Kidney (tissue), 14 donors: ENCODE results near the gene IQCN. TPM values are rescaled to one million over a fixed set of nuclear protein-coding genes. Genes with fewer than 3 reads are reported as not detected.

Experiments used
- DNase-seq, 5 donors: peaks; one replicate each; pipeline ENCODE4 v3.0.0-alpha.2; 2013 to 2020
- FAIRE-seq: peaks from 2 replicates; lab custom pipeline; 2012; peaks lifted over from hg19 to GRCh38; lab: Jason Lieb, UNC
- H3K27ac ChIP-seq, 2 donors: one replicate each; pipeline ENCODE4 v1.7.0; 2013; ENCODE audit warnings: low read depth in 2 of 2, low read length in 2 of 2, inconsistent platforms in 1 of 2
- H3K27me3 ChIP-seq: one replicate; pipeline ENCODE4 v1.7.1; 2013; ENCODE audit warnings: low read length, inconsistent platforms; ENCODE audit not compliant: control insufficient read depth, insufficient read depth
- H3K36me3 ChIP-seq, 3 donors: one replicate each; pipeline versions ENCODE4 v1.7.0 to v1.7.1; 2013; ENCODE audit warnings: low read length in 3 of 3, control low read depth in 1 of 3, inconsistent platforms in 1 of 3; ENCODE audit not compliant: insufficient read depth in 3 of 3, control insufficient read depth in 2 of 3
- H3K4me1 ChIP-seq, 3 donors: one replicate each; pipeline versions ENCODE4 v1.7.0 to v1.7.1; 2013; ENCODE audit warnings: low read length in 3 of 3, inconsistent platforms in 1 of 3, low read depth in 1 of 3; ENCODE audit not compliant: control insufficient read depth in 2 of 3, insufficient read depth in 2 of 3
- H3K4me3 ChIP-seq, 3 donors: one replicate each; pipeline versions ENCODE4 v1.7.0 to v1.8.1; 2013; ENCODE audit warnings: low read length in 3 of 3, control low read depth in 1 of 3, inconsistent platforms in 1 of 3
- H3K9ac ChIP-seq, 3 donors: one replicate each; pipeline versions ENCODE4 v1.7.0 to v1.7.1; 2013; ENCODE audit warnings: low read length in 3 of 3, control low read depth in 1 of 3, inconsistent platforms in 1 of 3
- H3K9me3 ChIP-seq, 3 donors: one replicate each; pipeline versions ENCODE4 v1.7.0 to v1.7.1; 2013; ENCODE audit warnings: low read length in 3 of 3, control low read depth in 1 of 3, inconsistent platforms in 1 of 3; ENCODE audit not compliant: control insufficient read depth in 2 of 3, insufficient read depth in 1 of 3
- intact Hi-C: fragments of 100-400 bp; cut with DNase I; formaldehyde crosslinking; loops from one replicate; pipeline ENCODE4 v1.11.1; 2022
- polyA plus RNA-seq: library from polyadenylated mRNA; stranded (reverse); fragments of 350-450 nt; fragmentation: Illumina TruSeq; extraction: RNeasy Lipid Tissue Mini Kit (QIAGEN cat#74804); gene quantifications from one replicate; pipeline ENCODE4 v1.2.3, GENCODE V29; 2014; ENCODE audit warnings: low read depth, low replicate concordance; ENCODE audit not compliant: insufficient read depth
- total RNA-seq: library from RNA; stranded (reverse); fragmentation: NEBNext Ultra II Directional; extraction: Animal tissue kit (Norgen Biotek cat#: 25700); gene quantifications from one replicate; pipeline ENCODE4 v1.2.1, GENCODE V29; 2021
- TF ChIP-seq, protein P1 (sequence below): IDR thresholded peaks from 3 replicates; pipeline ENCODE4 v1.5.1; 2012; ENCODE audit warnings: mild to moderate bottlenecking, moderate library complexity, borderline replicate concordance; ENCODE audit not compliant: insufficient read depth; ENCODE audit errors: extremely low read depth
- donor health status: control.
- donor health status: control.
- donor health status: control.
- donor health status: control.
- donor health status: control.
- donor health status: DM: yes; HTN: yes; CAD: no.
- donor health status: Normal renal cell carcinoma (clear cell type).

IQCN gene
- total and polyA plus RNA-seq, 2 donors from 2014 or later: 0.82 to 6.3 TPM

DNA sequence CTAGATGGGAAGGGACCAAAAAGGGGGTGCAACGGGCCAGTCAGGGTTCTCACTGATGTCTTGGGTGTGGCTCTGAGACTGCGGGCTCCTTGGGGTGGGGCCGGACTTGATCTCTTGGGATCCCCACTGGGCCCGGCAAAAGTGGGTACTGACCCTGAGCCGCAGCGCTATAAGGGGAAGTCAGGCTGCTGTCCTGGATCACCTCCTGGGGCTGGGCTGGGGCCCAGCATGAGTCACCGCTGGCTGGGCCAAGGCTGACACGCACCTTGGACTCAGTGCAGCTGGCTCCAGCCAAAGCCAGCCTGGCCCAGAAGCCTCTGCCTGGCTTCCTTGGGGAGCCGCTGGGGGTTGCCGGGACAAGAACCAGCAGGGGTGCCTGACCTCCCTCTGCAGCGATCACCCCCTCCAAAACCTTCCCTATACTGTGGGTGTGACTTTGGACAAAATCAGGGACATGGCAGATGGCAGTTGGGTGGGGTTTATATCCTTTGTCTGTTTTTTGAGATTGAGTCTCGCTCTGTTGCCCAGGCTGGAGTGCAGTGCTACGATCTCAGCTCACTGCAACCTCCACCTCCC lies 617 bp upstream of the IQCN start:
- peaks cover 6 to 15% (median 7%) of the 10 kb centered on the region in 3 donors for H3K36me3 ChIP-seq
- intact Hi-C loops: loop anchor here (10.0 kb wide), 1 partner anchor 130 kb away; no protein-coding TSS in a partner anchor
- peak in 4 of 5 donors; percentile 57 to 95 (median 76) for DNase-seq
- no peak for FAIRE-seq
- H3K9ac ChIP-seq: peak overlapping the region in 2 of 3 donors; percentile 6 to 15
- no peaks in the 10 kb centered on the region for H3K27me3 ChIP-seq
- H3K4me1 ChIP-seq: peaks cover 0 to 32% (median 27%) of the 10 kb centered on the region in 3 donors
- peak overlapping the region in 1 of 3 donors; percentile 25 for H3K4me3 ChIP-seq
- TF ChIP-seq, protein P1, sequence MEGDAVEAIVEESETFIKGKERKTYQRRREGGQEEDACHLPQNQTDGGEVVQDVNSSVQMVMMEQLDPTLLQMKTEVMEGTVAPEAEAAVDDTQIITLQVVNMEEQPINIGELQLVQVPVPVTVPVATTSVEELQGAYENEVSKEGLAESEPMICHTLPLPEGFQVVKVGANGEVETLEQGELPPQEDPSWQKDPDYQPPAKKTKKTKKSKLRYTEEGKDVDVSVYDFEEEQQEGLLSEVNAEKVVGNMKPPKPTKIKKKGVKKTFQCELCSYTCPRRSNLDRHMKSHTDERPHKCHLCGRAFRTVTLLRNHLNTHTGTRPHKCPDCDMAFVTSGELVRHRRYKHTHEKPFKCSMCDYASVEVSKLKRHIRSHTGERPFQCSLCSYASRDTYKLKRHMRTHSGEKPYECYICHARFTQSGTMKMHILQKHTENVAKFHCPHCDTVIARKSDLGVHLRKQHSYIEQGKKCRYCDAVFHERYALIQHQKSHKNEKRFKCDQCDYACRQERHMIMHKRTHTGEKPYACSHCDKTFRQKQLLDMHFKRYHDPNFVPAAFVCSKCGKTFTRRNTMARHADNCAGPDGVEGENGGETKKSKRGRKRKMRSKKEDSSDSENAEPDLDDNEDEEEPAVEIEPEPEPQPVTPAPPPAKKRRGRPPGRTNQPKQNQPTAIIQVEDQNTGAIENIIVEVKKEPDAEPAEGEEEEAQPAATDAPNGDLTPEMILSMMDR: no peak
- H3K9me3 ChIP-seq: no peaks in the 10 kb centered on the region
- H3K27ac ChIP-seq: peak overlapping the region; percentile 83 to 87

DNA sequence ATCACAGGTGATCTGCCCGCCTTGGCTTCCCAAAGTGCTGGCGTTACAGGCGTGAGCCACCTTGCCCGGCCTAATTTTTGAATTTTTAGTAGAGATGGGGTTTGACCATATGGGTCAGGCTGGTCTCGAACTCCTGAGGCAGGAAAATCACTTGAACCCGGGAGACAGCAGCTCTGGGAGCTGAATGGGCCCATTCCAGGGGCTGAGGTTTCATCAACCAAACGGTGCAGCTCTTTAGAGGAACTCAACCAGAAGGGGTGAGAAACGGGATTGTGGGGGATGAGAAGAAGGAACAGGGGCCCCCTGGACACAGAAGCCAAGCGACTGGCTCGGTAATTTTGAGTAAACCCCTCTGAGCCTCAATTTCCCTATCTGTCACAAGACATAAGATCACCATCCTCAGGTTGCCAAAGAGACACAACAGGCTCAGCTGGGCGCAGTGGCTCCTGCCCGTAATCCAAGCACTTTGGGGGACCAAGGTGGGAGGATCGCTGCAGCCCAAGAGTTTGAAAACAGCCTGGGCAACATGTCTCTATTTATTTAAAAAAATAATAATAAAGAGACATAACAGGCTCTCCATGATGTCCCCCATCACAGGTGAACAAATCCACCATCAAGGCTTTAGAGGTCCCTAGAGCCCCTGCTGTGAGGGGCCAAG lies 562 bp downstream of the IQCN start:
- Histone ChIP-seq H3K4me1 (peaks cover 0 to 28% (median 23%) of the 10 kb centered on the region in 3 donors), H3K27ac (peak overlapping the region; percentile 83 to 87), H3K27me3 (no peaks in the 10 kb centered on the region), H3K36me3 (peaks cover 3 to 9% (median 7%) of the 10 kb centered on the region in 3 donors), H3K9me3 (no peaks in the 10 kb centered on the region), H3K9ac (no peak overlapping the region), H3K4me3 (no peak overlapping the region)
- TF ChIP-seq, protein P1: no peak
- FAIRE-seq: no peak
- intact Hi-C loops: loop anchor here (10.0 kb wide), 1 partner anchor 131 kb away; no protein-coding TSS in a partner anchor
- no peak for DNase-seq

DNA sequence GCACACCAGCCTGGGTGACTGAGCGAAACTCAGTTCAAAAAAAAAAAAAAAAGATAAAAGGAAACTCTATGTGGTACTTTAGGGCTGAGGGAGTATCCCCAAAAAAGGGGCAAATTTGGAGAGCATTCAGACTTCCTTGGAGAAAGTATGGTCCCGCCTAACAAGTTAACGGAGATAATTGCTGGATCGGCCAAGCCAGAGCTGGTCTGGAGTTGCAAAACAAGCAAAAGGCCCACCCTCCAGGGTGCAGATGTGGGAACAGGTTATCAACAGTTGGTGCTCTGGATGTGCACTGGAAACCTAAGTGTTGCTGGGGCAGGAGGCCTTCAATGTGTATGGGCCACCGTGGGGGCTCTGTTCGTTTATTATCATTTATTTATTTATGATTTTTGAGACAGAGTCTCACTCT lies 2.8 kb downstream of the IQCN start:
- TF ChIP-seq, protein P1: no peak
- no peak overlapping the region for H3K4me3 ChIP-seq
- DNase-seq (no peak), FAIRE-seq (no peak)
- H3K27me3 ChIP-seq: no peaks in the 10 kb centered on the region
- intact Hi-C loops: loop anchor here (10.0 kb wide), 1 partner anchor 133 kb away; no protein-coding TSS in a partner anchor
- H3K4me1 ChIP-seq: peaks cover 0 to 16% (median 15%) of the 10 kb centered on the region in 3 donors
- no peak overlapping the region for H3K9ac ChIP-seq
- no peak overlapping the region for H3K27ac ChIP-seq
- peaks cover 2 to 7% (median 3%) of the 10 kb centered on the region in 3 donors for H3K36me3 ChIP-seq
- H3K9me3 ChIP-seq: no peaks in the 10 kb centered on the region
